ENCODE results near the gene BTBD9.

The BTBD9 gene

GRCh38 chr6:38482466-38482865 is 157.3 kb downstream of the BTBD9 start:
- DNase-seq (ENCODE audit: low read depth in 3 of 3): no peak

GRCh38 chr6:38481851-38482250 is 157.9 kb downstream of the BTBD9 start:
- no peak for DNase-seq (ENCODE audit: low read depth in 3 of 3)

- no peak for DNase-seq (ENCODE audit: low read depth in 3 of 3)
These were observed 158.4 kb downstream of the BTBD9 start for GRCh38 chr6:38481211-38481836.

GRCh38 chr6:38480036-38480435 is 159.7 kb downstream of the BTBD9 start:
- DNase-seq (ENCODE audit: low read depth in 3 of 3): no peak

- DNase-seq (ENCODE audit: low read depth in 3 of 3): no peak
These were observed 160.4 kb downstream of the BTBD9 start for GRCh38 chr6:38479331-38479730.

- no peak for DNase-seq (ENCODE audit: low read depth in 3 of 3)
These were observed 162.0 kb downstream of the BTBD9 start for GRCh38 chr6:38477680-38478260.

GRCh38 chr6:38476888-38477287 is 162.8 kb downstream of the BTBD9 start:
- no peak for DNase-seq (ENCODE audit: low read depth in 3 of 3)

- no peak for DNase-seq (ENCODE audit: low read depth in 3 of 3)
These were observed 163.6 kb downstream of the BTBD9 start for GRCh38 chr6:38476141-38476540.

GRCh38 chr6:38470548-38470947 is 169.2 kb downstream of the BTBD9 start:
- no peak for DNase-seq (ENCODE audit: low read depth in 3 of 3)

- DNase-seq (ENCODE audit: low read depth in 3 of 3): no peak
These were observed 172.2 kb downstream of the BTBD9 start for GRCh38 chr6:38467566-38467965.

GRCh38 chr6:38460186-38460585 is 179.5 kb downstream of the BTBD9 start:
- DNase-seq (ENCODE audit: low read depth in 3 of 3): no peak

- DNase-seq (ENCODE audit: low read depth in 3 of 3): no peak
These were observed 180.4 kb downstream of the BTBD9 start for GRCh38 chr6:38459291-38459690.

GRCh38 chr6:38453861-38454260 is 185.9 kb downstream of the BTBD9 start:
- DNase-seq (ENCODE audit: low read depth in 3 of 3): no peak

- DNase-seq (ENCODE audit: low read depth in 3 of 3): no peak
These were observed 186.7 kb downstream of the BTBD9 start for GRCh38 chr6:38452816-38453660.

- DNase-seq (ENCODE audit: low read depth in 3 of 3): no peak
These were observed 189.0 kb downstream of the BTBD9 start for GRCh38 chr6:38450717-38451116.

- no peak for DNase-seq (ENCODE audit: low read depth in 3 of 3)
These were observed 193.8 kb downstream of the BTBD9 start for GRCh38 chr6:38445925-38446324.

GRCh38 chr6:38445336-38445735 is 194.4 kb downstream of the BTBD9 start:
- no peak for DNase-seq (ENCODE audit: low read depth in 3 of 3)

- DNase-seq (ENCODE audit: low read depth in 3 of 3): no peak
These were observed 196.2 kb downstream of the BTBD9 start for GRCh38 chr6:38443352-38444144.

- DNase-seq (ENCODE audit: low read depth in 3 of 3): no peak
These were observed 201.6 kb downstream of the BTBD9 start for GRCh38 chr6:38438097-38438496.

- DNase-seq (ENCODE audit: low read depth in 3 of 3): no peak
These were observed 202.8 kb downstream of the BTBD9 start for GRCh38 chr6:38436726-38437465.

- DNase-seq (ENCODE audit: low read depth in 3 of 3): no peak
These were observed 204.4 kb downstream of the BTBD9 start for GRCh38 chr6:38435330-38435729.
